Skeletal muscle satellite cell (primary cell): Measurements from ENCODE around the gene MEAK7.
"Not testable (repeated sequence)": the region's sequence is repeated elsewhere in the genome, so short reads cannot be mapped to it uniquely, and the experiment has no call there.

ENCODE experiments used
- H3K27me3 ChIP-seq: 2 replicates; pipeline ENCODE4 v1.7.0; 2013; ENCODE audit warnings: low read length; ENCODE audit not compliant: control insufficient read depth, insufficient read depth
- H3K36me3 ChIP-seq: 2 replicates; pipeline ENCODE4 v1.7.0; 2013; ENCODE audit warnings: mild to moderate bottlenecking, control low read depth, low read length; ENCODE audit not compliant: insufficient read depth
- H3K4me1 ChIP-seq: 2 replicates; pipeline ENCODE4 v1.7.0; 2013; ENCODE audit warnings: low read length; ENCODE audit not compliant: control insufficient read depth, insufficient read depth
- H3K4me2 ChIP-seq: 2 replicates; pipeline ENCODE4 v1.7.0; 2013; ENCODE audit warnings: mild to moderate bottlenecking, low read length
- H3K4me3 ChIP-seq: 2 replicates; pipeline ENCODE4 v1.7.0; 2013; ENCODE audit warnings: low read length
- H3K9ac ChIP-seq: 2 replicates; pipeline ENCODE4 v1.7.0; 2013; ENCODE audit warnings: mild to moderate bottlenecking, low read depth, low read length, moderate library complexity
- H3K9me3 ChIP-seq: replicated peaks from 2 replicates; pipeline ENCODE4 v1.7.0; 2013; ENCODE audit warnings: mild to moderate bottlenecking, control low read depth, low read length

The MEAK7 gene

GRCh38 chr16:84530590-84530989 lies 26.1 kb upstream of the MEAK7 start:
- Histone ChIP-seq H3K9ac (no peak overlapping the region), H3K36me3 (no peaks in the 10 kb centered on the region), H3K4me1 (peaks cover 36% of the 10 kb centered on the region), H3K27me3 (no peaks in the 10 kb centered on the region), H3K4me2 (no peak overlapping the region), H3K4me3 (no peak overlapping the region), H3K9me3 (peaks cover 6% of the 10 kb centered on the region)

DNA sequence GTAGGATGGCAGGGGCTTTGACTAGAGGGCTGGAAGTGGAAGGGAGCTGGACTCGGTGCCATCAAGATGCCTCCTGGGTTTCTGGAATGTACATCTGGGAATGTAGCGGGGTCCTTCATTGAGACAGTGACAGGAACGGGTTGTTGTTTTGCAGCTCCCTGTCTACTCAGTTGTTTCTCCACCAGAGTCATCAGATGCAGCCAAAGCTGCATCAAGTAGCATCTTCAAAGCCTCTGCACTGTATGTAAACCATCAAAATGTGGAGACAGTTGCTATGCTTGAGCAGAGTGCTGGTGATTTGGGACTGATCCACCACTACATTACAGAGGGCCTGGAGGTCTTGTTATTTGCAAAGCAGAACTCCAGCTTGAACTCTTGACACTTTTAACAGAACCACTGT lies 25.1 kb upstream of the MEAK7 start:
- no peaks in the 10 kb centered on the region for H3K27me3 ChIP-seq
- H3K36me3 ChIP-seq = no peaks in the 10 kb centered on the region
- H3K9me3 ChIP-seq = peaks cover 6% of the 10 kb centered on the region
- H3K9ac ChIP-seq = no peak overlapping the region
- H3K4me1 ChIP-seq = peaks cover 36% of the 10 kb centered on the region
- no peak overlapping the region for H3K4me2 ChIP-seq
- H3K4me3 ChIP-seq = no peak overlapping the region

GRCh38 chr16:84528322-84528721 lies 23.9 kb upstream of the MEAK7 start:
- Histone ChIP-seq H3K36me3 (no peaks in the 10 kb centered on the region), H3K27me3 (no peaks in the 10 kb centered on the region), H3K4me1 (peaks cover 36% of the 10 kb centered on the region), H3K4me2 (no peak overlapping the region), H3K9me3 (peaks cover 6% of the 10 kb centered on the region), H3K4me3 (no peak overlapping the region), H3K9ac (no peak overlapping the region)

DNA sequence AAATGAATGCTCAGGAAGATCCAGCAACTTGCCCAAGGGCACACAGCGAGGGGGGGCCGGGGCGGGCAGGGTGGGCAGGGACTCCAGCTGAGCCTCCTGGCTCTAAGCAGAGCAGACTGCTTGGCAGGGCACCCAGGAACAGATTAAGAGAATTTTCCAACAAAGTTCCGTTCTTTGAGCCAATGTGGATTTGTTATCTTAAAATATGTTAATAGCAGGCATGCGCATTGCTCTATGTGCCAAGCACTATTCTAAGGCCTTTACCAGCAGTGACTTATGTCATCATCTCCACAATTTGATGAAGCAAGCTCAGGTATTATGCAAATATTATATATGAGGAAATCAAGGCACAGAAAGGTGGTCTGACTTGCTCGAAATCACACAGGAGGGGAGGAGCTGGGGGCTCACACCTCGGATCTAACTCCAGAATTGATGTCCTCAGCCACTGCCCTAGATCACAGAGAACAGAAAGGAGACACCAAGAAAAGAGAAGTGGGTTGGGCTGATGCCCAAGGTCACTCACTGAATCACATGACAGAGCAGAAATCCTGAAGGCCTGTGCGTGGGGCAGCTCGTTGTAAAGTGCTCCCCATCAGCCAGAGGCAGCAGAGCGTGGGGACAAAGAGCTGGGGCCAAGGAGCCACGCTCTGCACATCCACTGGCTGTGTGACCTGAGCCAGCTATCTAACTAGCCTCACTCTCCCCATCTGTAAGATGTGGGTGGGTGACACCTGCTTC lies 23.2 kb upstream of the MEAK7 start:
- Histone ChIP-seq H3K27me3 (no peaks in the 10 kb centered on the region), H3K4me3 (no peak overlapping the region), H3K4me1 (peaks cover 30% of the 10 kb centered on the region), H3K9me3 (peaks cover 6% of the 10 kb centered on the region), H3K4me2 (peak overlapping the region; percentile 67), H3K36me3 (no peaks in the 10 kb centered on the region), H3K9ac (peak overlapping the region; percentile 47)

DNA sequence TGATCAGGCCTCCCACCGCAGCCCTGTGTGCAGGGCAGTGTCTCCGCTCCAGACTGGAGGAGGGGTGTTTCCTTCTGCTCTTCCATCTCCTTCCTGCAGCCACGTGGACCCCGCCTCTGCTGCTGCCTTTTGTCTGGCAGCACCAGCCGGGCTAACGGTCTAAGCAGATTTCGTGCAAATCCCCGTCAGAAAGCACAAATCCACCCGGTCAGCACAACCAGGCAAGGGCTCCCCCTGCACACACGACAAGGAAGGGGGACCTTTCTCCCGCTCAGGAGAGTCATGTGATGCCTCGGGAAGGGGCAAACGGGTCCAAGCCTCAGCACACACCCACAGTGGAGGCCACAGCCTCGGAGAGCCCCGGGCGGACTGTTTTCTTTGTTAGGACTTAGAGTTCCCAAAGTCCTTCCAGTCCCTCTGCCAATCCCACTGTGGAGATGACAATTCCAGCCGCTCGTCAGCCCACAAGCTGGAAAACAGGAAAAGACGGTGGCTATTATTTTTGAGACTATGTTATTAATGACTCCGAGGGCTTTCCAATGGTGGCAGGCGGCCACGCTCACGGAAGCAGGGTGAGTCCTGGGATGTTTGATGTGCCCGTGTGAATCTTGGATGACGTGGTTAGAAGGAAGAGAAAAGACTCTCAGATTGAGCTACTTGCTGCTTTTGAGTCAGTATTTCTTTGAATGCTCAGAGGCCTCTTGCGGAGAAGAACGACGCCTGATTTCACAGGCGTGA lies 22.5 kb upstream of the MEAK7 start:
- Histone ChIP-seq H3K4me2 (peak overlapping the region; percentile 67), H3K4me3 (no peak overlapping the region), H3K9ac (peak overlapping the region; percentile 47), H3K27me3 (no peaks in the 10 kb centered on the region), H3K9me3 (peaks cover 6% of the 10 kb centered on the region), H3K4me1 (peaks cover 23% of the 10 kb centered on the region), H3K36me3 (no peaks in the 10 kb centered on the region)

DNA sequence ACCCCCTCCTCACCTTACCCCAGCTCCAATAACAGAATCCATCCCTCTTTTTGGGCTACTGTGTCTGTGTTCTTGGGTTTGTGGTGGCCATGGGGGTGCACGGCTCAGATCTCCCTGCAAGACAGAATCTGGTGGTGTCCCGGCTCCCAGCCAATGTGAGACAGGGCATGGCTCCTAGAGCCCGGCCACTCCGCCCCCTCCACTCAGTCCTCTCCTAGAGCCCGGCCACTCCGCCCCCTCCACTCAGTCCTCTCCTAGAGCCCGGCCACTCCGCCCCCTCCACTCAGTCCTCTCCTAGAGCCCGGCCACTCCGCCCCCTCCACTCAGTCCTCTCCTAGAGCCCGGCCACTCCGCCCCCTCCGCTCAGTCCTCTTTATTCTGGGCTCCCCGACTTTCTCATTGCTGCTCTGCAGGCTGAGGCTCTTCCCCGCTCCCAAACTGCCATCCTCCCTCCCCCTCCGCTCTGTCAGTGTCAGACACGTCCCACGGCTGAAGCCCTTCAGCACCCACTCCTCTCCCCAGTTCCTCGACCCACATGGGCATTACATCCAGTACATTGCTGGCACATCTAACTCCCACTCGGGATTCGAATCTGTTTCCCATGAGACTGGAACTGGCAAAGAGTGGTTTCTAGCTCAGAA lies 20.6 kb upstream of the MEAK7 start:
- H3K4me1 ChIP-seq = peaks cover 16% of the 10 kb centered on the region
- H3K9ac ChIP-seq, H3K4me3 ChIP-seq, H3K36me3 ChIP-seq, H3K4me2 ChIP-seq, H3K9me3 ChIP-seq, H3K27me3 ChIP-seq: not testable (repeated sequence)

GRCh38 chr16:84524346-84524920 lies 20.0 kb upstream of the MEAK7 start:
- H3K4me3 ChIP-seq = no peak overlapping the region
- H3K4me1 ChIP-seq = peaks cover 16% of the 10 kb centered on the region
- H3K27me3 ChIP-seq = no peaks in the 10 kb centered on the region
- H3K36me3 ChIP-seq = no peaks in the 10 kb centered on the region
- no peak overlapping the region for H3K4me2 ChIP-seq
- H3K9me3 ChIP-seq = peaks cover 2% of the 10 kb centered on the region
- no peak overlapping the region for H3K9ac ChIP-seq

- Histone ChIP-seq H3K4me2 (no peak overlapping the region), H3K4me3 (no peak overlapping the region), H3K4me1 (peaks cover 4% of the 10 kb centered on the region), H3K36me3 (no peaks in the 10 kb centered on the region), H3K27me3 (no peaks in the 10 kb centered on the region), H3K9ac (no peak overlapping the region), H3K9me3 (no peaks in the 10 kb centered on the region)
Observed at GRCh38 chr16:84521497-84521770, 17.0 kb upstream of the MEAK7 start.

- no peak overlapping the region for H3K4me3 ChIP-seq
- H3K36me3 ChIP-seq = no peaks in the 10 kb centered on the region
- H3K9me3 ChIP-seq = no peaks in the 10 kb centered on the region
- peaks cover 4% of the 10 kb centered on the region for H3K4me1 ChIP-seq
- H3K9ac ChIP-seq = no peak overlapping the region
- no peak overlapping the region for H3K4me2 ChIP-seq
- H3K27me3 ChIP-seq = no peaks in the 10 kb centered on the region
Observed at GRCh38 chr16:84520725-84521496, 16.5 kb upstream of the MEAK7 start.

DNA sequence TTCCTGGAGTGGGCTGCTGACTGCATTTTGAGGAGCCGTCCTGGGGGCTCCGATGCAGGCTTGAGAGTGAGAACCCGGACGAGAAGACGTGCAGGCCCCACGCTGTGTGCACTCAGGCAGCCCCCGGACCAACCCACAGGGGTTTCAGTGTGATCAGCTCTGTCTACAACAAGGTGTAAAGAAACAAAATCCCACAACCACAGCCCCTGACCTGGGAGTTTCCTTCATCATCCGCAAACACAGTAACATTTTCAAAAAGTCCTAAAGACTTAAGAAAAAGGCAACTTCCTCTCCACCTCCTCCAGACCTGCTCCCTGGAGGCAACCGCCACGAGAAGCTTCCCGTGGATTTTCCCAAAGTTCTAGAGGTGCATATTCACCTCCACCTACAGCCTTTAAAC lies 15.4 kb upstream of the MEAK7 start:
- H3K36me3 ChIP-seq = no peaks in the 10 kb centered on the region
- no peak overlapping the region for H3K9ac ChIP-seq
- no peak overlapping the region for H3K4me3 ChIP-seq
- peaks cover 4% of the 10 kb centered on the region for H3K4me1 ChIP-seq
- H3K4me2 ChIP-seq = no peak overlapping the region
- no peaks in the 10 kb centered on the region for H3K27me3 ChIP-seq
- H3K9me3 ChIP-seq = no peaks in the 10 kb centered on the region

DNA sequence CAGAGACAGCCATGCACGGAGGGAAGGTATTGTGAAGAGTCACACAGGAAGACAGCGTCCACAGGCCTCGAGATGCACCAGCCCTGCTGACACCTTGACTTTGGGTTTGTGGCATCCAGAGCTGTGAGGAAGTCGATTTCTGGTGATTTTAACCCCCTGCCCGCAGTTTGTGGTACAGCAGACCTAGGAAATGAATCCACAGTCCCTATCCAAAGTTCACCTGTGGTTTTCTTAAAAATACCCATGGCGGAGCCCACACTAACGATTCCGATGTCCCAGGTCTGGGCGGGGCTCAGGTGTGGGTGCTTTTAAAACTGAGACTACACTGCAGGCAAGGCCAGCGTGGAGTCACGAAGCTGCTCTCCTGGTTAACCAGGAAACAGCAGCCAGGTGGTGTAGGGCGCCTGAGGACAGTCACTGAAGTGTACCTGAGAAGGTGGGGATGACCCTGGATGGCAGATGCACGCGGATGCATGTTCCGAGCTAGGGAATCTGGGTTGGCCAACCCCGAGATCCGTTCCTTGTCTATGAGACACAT lies 14.4 kb upstream of the MEAK7 start:
- H3K9ac ChIP-seq = no peak overlapping the region
- H3K27me3 ChIP-seq = no peaks in the 10 kb centered on the region
- H3K9me3 ChIP-seq = no peaks in the 10 kb centered on the region
- H3K36me3 ChIP-seq = no peaks in the 10 kb centered on the region
- no peak overlapping the region for H3K4me2 ChIP-seq
- H3K4me1 ChIP-seq = peaks cover 4% of the 10 kb centered on the region
- H3K4me3 ChIP-seq = no peak overlapping the region
